HG03280 (cell line): ENCODE results near the gene MATN1.
A peak's percentile ranks its signal among the peaks of the same experiment; 100 is the strongest.

Experiments
- ATAC-seq: cut with Tn5 transposase; IDR thresholded peaks from one replicate; pipeline ENCODE4 v1.9.1; 2021; ENCODE audit warnings: mild to moderate bottlenecking, moderate library complexity; ENCODE audit not compliant: unreplicated experiment

The MATN1 gene

GRCh38 chr1:30745834-30746208 lies 22.4 kb upstream of the MATN1 start:
- ATAC-seq, result no peak

GRCh38 chr1:30745156-30745833 lies 21.9 kb upstream of the MATN1 start:
- no peak for ATAC-seq

- ATAC-seq, result peak; percentile 32
Observed at GRCh38 chr1:30744060-30744756, 20.8 kb upstream of the MATN1 start.

DNA sequence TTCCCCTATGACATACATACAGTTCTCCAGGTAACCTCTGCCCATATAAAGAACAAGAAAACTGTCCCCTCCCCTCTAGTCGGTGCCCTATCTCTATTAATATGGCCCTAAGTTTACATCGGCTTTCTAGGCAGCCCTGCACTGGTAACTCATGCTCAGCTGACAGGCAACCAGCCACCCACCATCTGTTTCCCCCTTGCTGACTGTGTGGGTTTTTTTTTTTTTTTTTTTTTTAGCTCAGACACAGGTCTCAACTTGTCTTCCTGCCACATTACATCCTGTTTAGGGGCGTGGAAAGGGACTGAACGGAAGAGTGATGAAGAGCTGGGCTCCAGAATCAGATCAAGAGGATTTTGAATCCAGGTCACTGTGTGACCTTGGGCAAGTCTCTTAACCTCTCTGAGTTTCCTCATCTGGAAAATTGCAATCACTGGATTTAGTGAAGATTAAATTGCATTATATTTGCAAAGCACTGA lies 20.2 kb upstream of the MATN1 start:
- ATAC-seq, result peak; percentile 38

DNA sequence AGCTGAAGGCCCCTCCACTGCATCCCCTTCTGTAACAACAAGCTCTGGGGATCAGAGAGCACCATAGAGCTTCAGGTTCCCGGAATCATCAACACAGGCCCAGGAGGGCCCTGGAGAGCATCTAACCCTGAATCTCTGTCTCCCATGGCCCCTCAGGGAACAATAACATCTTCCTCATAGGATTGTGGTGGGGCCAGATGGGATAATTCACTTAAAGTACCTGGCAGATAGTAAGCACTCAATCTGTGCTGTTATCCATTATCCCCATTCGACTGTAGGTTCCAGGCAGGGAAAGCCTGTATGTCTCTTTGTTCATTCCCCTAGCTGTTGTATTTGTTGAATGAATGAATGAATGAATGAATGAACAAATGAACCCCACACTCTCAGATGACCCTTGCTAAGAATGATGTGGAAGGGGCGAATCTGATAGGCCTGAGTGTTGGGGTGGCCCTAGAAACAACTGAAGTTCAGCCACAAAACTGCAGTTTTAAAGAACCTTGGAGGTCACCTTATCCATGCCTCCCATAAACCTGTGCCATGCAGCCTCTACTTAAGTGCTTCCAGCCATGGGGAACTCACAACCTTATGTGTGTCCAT lies 19.7 kb upstream of the MATN1 start:
- ATAC-seq, result no peak

- no peak for ATAC-seq
Observed at GRCh38 chr1:30742300-30742962, 19.0 kb upstream of the MATN1 start.

- no peak for ATAC-seq
Observed at GRCh38 chr1:30741239-30741894, 18.0 kb upstream of the MATN1 start.

- no peak for ATAC-seq
Observed at GRCh38 chr1:30740251-30741238, 17.2 kb upstream of the MATN1 start.

DNA sequence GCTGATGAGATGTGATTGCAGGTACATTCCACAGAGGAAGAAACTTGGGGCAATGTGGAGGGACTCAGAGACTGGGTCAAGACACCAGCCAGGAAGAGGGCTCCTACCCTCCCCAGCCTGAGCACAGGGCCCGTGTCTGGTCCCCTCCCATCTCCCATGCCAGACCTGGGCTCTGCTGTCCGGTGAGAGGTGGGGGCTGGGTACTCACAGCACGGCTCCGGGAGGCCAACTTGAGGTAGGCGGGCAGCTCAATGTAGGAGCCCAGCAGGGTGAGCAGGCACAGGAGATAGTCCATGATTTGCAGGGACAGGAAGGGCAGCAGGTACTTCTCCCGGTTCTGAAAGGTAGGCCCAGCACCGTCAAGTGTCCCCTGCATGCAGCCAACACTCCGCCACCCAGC lies 16.2 kb upstream of the MATN1 start:
- ATAC-seq, result no peak

- no peak for ATAC-seq
Observed at GRCh38 chr1:30738715-30739559, 15.6 kb upstream of the MATN1 start.

- no peak for ATAC-seq
Observed at GRCh38 chr1:30738040-30738714, 14.8 kb upstream of the MATN1 start.

- no peak for ATAC-seq
Observed at GRCh38 chr1:30737357-30738039, 14.1 kb upstream of the MATN1 start.

DNA sequence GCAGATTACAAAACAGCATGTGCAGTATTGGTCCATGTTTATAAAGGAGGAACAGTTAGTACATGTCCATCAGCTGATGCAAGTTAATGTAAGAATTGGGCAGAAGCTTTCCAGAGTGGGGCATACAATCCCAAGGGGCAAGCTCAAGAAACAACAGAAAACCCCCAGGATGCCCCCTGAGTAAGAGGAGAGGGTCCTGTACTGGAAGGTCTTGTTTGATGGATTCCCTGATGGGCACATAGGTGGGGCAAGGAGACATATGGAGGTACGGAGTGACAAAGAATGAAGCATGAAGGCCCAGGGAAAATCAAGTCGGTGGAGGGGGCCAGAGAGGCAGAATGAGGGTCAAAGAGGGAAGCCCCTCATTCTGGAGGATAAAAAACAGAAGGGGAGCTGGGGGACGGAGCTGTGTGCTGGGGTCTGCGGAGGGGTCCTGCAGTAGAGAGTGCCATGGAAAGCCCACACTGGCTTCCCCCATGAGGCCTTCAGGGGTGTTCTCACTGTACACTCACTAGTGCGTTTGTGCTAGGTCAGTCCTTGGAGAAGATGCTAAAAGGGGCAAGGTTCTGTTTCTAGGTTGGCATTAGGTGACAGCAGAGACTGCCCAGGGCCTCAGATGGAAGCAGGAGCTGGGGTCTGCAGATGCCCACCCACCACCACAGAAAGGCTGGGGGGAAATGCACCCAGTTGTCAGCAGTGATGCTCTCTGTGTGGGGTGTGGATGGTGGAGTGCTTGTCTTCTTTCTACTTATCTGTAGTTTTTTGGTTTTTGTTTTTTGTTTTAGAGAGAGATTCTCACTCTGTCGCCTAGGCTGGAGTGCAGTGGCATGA lies 12.5 kb upstream of the MATN1 start:
- ATAC-seq, result no peak

GRCh38 chr1:30735124-30735523 lies 11.7 kb upstream of the MATN1 start:
- ATAC-seq, result no peak

DNA sequence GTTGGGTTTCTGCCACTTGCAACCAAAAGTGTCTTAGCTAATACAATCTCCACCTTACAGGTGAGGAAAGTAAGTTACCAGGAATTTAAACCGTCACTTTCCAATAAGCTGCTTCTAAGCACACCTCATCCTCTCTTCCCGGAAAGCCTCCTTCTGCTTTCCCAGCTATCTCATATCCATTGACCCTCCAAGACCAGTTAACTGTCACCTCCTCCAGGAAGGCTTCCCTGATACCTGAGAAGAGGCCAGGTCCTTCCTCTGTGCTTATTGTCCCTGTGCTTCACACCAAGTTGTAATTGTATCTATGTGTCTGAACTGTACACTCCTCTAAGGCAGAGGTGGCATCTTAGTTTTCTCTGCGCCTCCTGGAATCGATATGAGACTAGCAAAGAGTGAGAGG lies 11.2 kb upstream of the MATN1 start:
- ATAC-seq, result no peak

DNA sequence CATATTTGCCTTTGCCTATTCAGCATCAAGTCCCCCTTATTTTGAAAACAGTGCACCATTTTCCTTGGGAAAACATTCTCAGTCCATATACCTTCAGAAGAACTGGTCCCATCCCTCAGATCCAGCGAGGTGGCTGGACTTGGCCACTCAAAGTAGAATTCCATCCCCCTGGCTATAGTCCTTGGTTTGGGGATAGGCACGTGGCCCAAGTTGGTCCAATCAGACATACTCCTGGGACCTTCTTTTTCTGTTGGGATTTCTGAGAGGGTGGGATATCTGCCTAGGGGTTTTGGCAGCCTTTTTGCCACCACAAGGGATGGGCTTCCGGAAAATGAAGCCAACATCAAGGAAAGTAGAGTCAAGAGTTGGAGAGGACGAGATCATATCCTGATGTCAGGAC lies 10.7 kb upstream of the MATN1 start:
- ATAC-seq, result no peak

GRCh38 chr1:30733493-30733892 lies 10.1 kb upstream of the MATN1 start:
- ATAC-seq, result no peak
